IMR-90 (cell line): Measurements from ENCODE around the gene SAMD11. TPM values are rescaled to one million over a fixed set of nuclear protein-coding genes. Genes with fewer than 3 reads are reported as not detected.

ENCODE experiments used
- ATAC-seq: fragments of 200-7000 bp; cut with Tn5 transposase; 2 replicates; pipeline ENCODE4 v1.9.1; 2020; ENCODE audit warnings: low read depth, mild to moderate bottlenecking, moderate library complexity
- BruUV-seq: library from RNA; stranded (reverse); fragments of 400-500 nt; replicated peaks from 2 replicates; lab custom pipeline; 2021; lab: Mats Ljungman, UMichigan
- CTCF ChIA-PET: fragments of 300-600 bp; formaldehyde crosslinking; extraction: SDS; loops from one replicate; lab custom pipeline; 2021; ENCODE audit warnings: antibody characterized with exemption; lab: Yijun Ruan, JAX
- POLR2A ChIA-PET: fragments of 300-600 bp; sonication (Branson Sonifier 250); formaldehyde crosslinking; loops from one replicate; lab custom pipeline; 2022; ENCODE audit warnings: antibody characterized with exemption; ENCODE audit not compliant: unreplicated experiment; lab: Charles Lee
- DNase-seq: peaks from one replicate; pipeline ENCODE4 v3.0.0; 2013
- H2AFZ ChIP-seq: replicated peaks from 2 replicates; pipeline ENCODE3; 2013; ENCODE audit warnings: low read length, mild to moderate bottlenecking; ENCODE audit not compliant: poor library complexity
- H2AK5ac ChIP-seq: 2 replicates; pipeline ENCODE4 v1.6.1; 2013; ENCODE audit warnings: low read depth, low read length, inconsistent platforms
- H2AK9ac ChIP-seq: replicated peaks from 2 replicates; pipeline ENCODE3; 2013; ENCODE audit warnings: mild to moderate bottlenecking, low read depth, low read length, moderate library complexity; ENCODE audit not compliant: poor library complexity
- H2BK120ac ChIP-seq: 2 replicates; pipeline ENCODE4 v1.6.1; 2013; ENCODE audit warnings: low read depth, low read length, inconsistent platforms
- H2BK15ac ChIP-seq: 3 replicates; pipeline ENCODE4 v1.6.1; 2013; ENCODE audit warnings: low read depth, low read length, inconsistent platforms
- H2BK20ac ChIP-seq: 2 replicates; pipeline ENCODE4 v1.6.1; 2013; ENCODE audit warnings: low read depth, mild to moderate bottlenecking, inconsistent platforms, low read length, moderate library complexity
- H2BK5ac ChIP-seq: 2 replicates; pipeline ENCODE4 v1.6.1; 2013; ENCODE audit warnings: mild to moderate bottlenecking, low read depth, low read length, inconsistent platforms; ENCODE audit not compliant: poor library complexity, severe bottlenecking
- H3K14ac ChIP-seq: replicated peaks from 2 replicates; pipeline ENCODE4 v1.6.1; 2013; ENCODE audit warnings: low read depth, low read length, inconsistent platforms
- H3K18ac ChIP-seq: 2 replicates; pipeline ENCODE4 v1.6.1; 2013; ENCODE audit warnings: low read depth, low read length, control low read depth
- H3K23ac ChIP-seq: 2 replicates; pipeline ENCODE4 v1.6.1; 2013; ENCODE audit warnings: low read depth, low read length, inconsistent platforms
- H3K27ac ChIP-seq: 2 replicates; pipeline ENCODE4 v1.5.1; 2013; ENCODE audit warnings: mild to moderate bottlenecking, control low read depth, low read length; ENCODE audit not compliant: insufficient read depth
- H3K27me3 ChIP-seq: 2 replicates; pipeline ENCODE4 v1.6.1; 2013; ENCODE audit warnings: low read length; ENCODE audit not compliant: control insufficient read depth, insufficient read depth
- H3K36me3 ChIP-seq: 2 replicates; pipeline ENCODE4 v1.6.1; 2013; ENCODE audit warnings: low read length, mixed read lengths; ENCODE audit not compliant: control insufficient read depth, insufficient read depth
- H3K4ac ChIP-seq: 2 replicates; pipeline ENCODE4 v1.6.1; 2013; ENCODE audit warnings: low read depth, low read length, inconsistent platforms
- H3K4me1 ChIP-seq: 2 replicates; pipeline ENCODE4 v1.6.1; 2013; ENCODE audit warnings: low read length, mixed read lengths; ENCODE audit not compliant: control insufficient read depth, insufficient read depth
- H3K4me2 ChIP-seq: 2 replicates; pipeline ENCODE4 v1.6.1; 2013; ENCODE audit warnings: low read depth, mild to moderate bottlenecking, control low read depth, low read length, moderate library complexity
- H3K4me3 ChIP-seq: 2 replicates; pipeline ENCODE4 v1.5.1; 2013; ENCODE audit warnings: low read depth, mild to moderate bottlenecking, control low read depth, low read length, moderate library complexity; ENCODE audit not compliant: insufficient read depth
- H3K56ac ChIP-seq: 2 replicates; pipeline ENCODE4 v1.6.1; 2013; ENCODE audit warnings: low read length, inconsistent platforms; ENCODE audit not compliant: insufficient read depth; ENCODE audit errors: extremely low read depth
- H3K79me1 ChIP-seq, 2 experiments: 2 replicates each; pipeline ENCODE4 v1.6.1; 2013; ENCODE audit warnings: low read length in 2 of 2, inconsistent platforms in 1 of 2, low read depth in 1 of 2
- H3K9ac ChIP-seq: 2 replicates; pipeline ENCODE4 v1.6.1; 2013; ENCODE audit warnings: low read depth, low read length, control low read depth
- H3K9me1 ChIP-seq: 2 replicates; pipeline ENCODE4 v1.6.1; 2013; ENCODE audit warnings: low read length, inconsistent platforms; ENCODE audit not compliant: insufficient read depth
- H3K9me3 ChIP-seq: 2 replicates; pipeline ENCODE4 v1.6.1; 2013; ENCODE audit warnings: low read length; ENCODE audit not compliant: control insufficient read depth, insufficient read depth
- H4K20me1 ChIP-seq: 2 replicates; pipeline ENCODE4 v1.6.1; 2013; ENCODE audit warnings: low read length, inconsistent platforms; ENCODE audit not compliant: insufficient read depth
- H4K5ac ChIP-seq: 2 replicates; pipeline ENCODE4 v1.6.1; 2013; ENCODE audit warnings: mild to moderate bottlenecking, low read depth, low read length, control low read depth
- H4K8ac ChIP-seq, 2 experiments: 2 replicates each; pipeline ENCODE4 v1.6.1; 2013; ENCODE audit warnings: low read depth in 2 of 2, low read length in 2 of 2, control low read depth in 1 of 2, inconsistent platforms in 1 of 2
- H4K91ac ChIP-seq: 2 replicates; pipeline ENCODE4 v1.6.1; 2013; ENCODE audit warnings: low read depth, low read length, inconsistent platforms; ENCODE audit not compliant: insufficient read depth
- BHLHE40 ChIP-seq: fragments of 150-350 bp; IDR thresholded peaks from 2 replicates; pipeline ENCODE4 v1.6.1; 2016; ENCODE audit warnings: mild to moderate bottlenecking, low read depth, low read length
- CEBPB ChIP-seq: IDR thresholded peaks from 2 replicates; pipeline ENCODE4 v1.6.1; 2012; ENCODE audit warnings: low read depth, low read length, improper control_type of control experiment
- CHD1 ChIP-seq: IDR thresholded peaks from 2 replicates; pipeline ENCODE4 v1.6.1; 2012; ENCODE audit warnings: low read depth, low read length, improper control_type of control experiment
- CTCF ChIP-seq: conservative IDR thresholded peaks from 2 replicates; pipeline ENCODE4 v1.5.1; 2012; ENCODE audit warnings: mild to moderate bottlenecking, low read depth, low read length, improper control_type of control experiment
- ELK1 ChIP-seq: fragments of 150-350 bp; IDR thresholded peaks from 2 replicates; pipeline ENCODE4 v1.6.1; 2016; ENCODE audit warnings: low read depth, mild to moderate bottlenecking, low read length, moderate library complexity, borderline replicate concordance
- FOS ChIP-seq: fragments of 150-350 bp; IDR thresholded peaks from 2 replicates; pipeline ENCODE4 v1.6.1; 2016; ENCODE audit warnings: low read depth, low read length
- MAFK ChIP-seq: IDR thresholded peaks from 2 replicates; pipeline ENCODE4 v1.6.1; 2012; ENCODE audit warnings: low read depth, low read length, improper control_type of control experiment
- MAZ ChIP-seq: IDR thresholded peaks from 2 replicates; pipeline ENCODE4 v1.6.1; 2012; ENCODE audit warnings: low read depth, mild to moderate bottlenecking, low read length, improper control_type of control experiment, moderate library complexity, borderline replicate concordance
- NFE2L2 ChIP-seq: fragments of 150-350 bp; IDR thresholded peaks from 2 replicates; pipeline ENCODE4 v1.6.1; 2016; ENCODE audit warnings: low read depth, mild to moderate bottlenecking, low read length
- POLR2A ChIP-seq: IDR thresholded peaks from 2 replicates; pipeline ENCODE4 v1.6.1; 2012; ENCODE audit warnings: mild to moderate bottlenecking, low read depth, low read length
- RAD21 ChIP-seq: IDR thresholded peaks from 2 replicates; pipeline ENCODE4 v1.6.1; 2012; ENCODE audit warnings: low read length, improper control_type of control experiment
- RCOR1 ChIP-seq: IDR thresholded peaks from 2 replicates; pipeline ENCODE4 v1.6.1; 2012; ENCODE audit warnings: mild to moderate bottlenecking, low read length, improper control_type of control experiment; ENCODE audit not compliant: insufficient replicate concordance
- RFX5 ChIP-seq: IDR thresholded peaks from 2 replicates; pipeline ENCODE4 v1.8.0; 2012; ENCODE audit warnings: low read depth, mild to moderate bottlenecking, low read length, moderate library complexity
- SMC3 ChIP-seq: fragments of 150-350 bp; IDR thresholded peaks from 2 replicates; pipeline ENCODE4 v1.6.1; 2016; ENCODE audit warnings: low read depth, mild to moderate bottlenecking, antibody characterized with exemption, low read length, moderate library complexity
- USF2 ChIP-seq: fragments of 150-350 bp; IDR thresholded peaks from 2 replicates; pipeline ENCODE4 v1.6.1; 2017; ENCODE audit warnings: mild to moderate bottlenecking, antibody characterized with exemption, low read length, low read depth
- WGBS, 2 experiments: methylation state at CpG; one replicate each; pipeline versions ENCODE4 v1.1.5 to v1.1.7; 2013; ENCODE audit warnings: missing lambda C conversion rate in 2 of 2; ENCODE audit not compliant: insufficient read length in 1 of 2; ENCODE audit errors: extremely low coverage in 2 of 2; 5-methylcytosine and 5-hydroxymethylcytosine counted together
- dilution Hi-C: fragments of 300-500 bp; cut with HindIII; formaldehyde crosslinking; loops from one replicate; pipeline ENCODE4 v1.14.3; 2018; ENCODE audit warnings: low sequenced_read_pairs; ENCODE audit not compliant: unreplicated experiment
- in situ Hi-C: fragments of 300-500 bp; cut with MboI; formaldehyde crosslinking; loops from 3 replicates; pipeline ENCODE4 v1.14.3; 2019; ENCODE audit warnings: low sequenced_read_pairs, inconsistent platforms, mixed read lengths
- intact Hi-C: fragments of 100-400 bp; cut with micrococcal nuclease; formaldehyde crosslinking; loops from 2 replicates; pipeline ENCODE4 v1.10.0; 2022
- polyA plus RNA-seq, 3 experiments: library from polyadenylated mRNA; depleted of rRNA; stranded (reverse); fragments of >200 nt; gene quantifications; 2 replicates each; pipeline ENCODE4 v1.2.3, GENCODE V29; 2012; ENCODE audit warnings: low replicate concordance in 1 of 3
- total RNA-seq: library from RNA; depleted of rRNA; stranded (reverse); fragments of >200 nt; gene quantifications from 2 replicates; pipeline ENCODE4 v1.2.3, GENCODE V29; 2012

The SAMD11 gene
- total and polyA plus RNA-seq, 2 of the 4 experiments (the other 2 are of a cell fraction) = 5.9 to 22.9 TPM

- peaks cover 7 to 24% of the 10 kb centered on the region in 2 experiments; a peak in 3 of 4 replicates for H3K79me1 ChIP-seq
- no TSS peak for BruUV-seq
- H3K27me3 ChIP-seq = no peaks in the 10 kb centered on the region; the same call in 1 of the 2 replicates
- ChIA-PET CTCF (no interaction called here), POLR2A (no interaction called here)
- DNase-seq (no peak), ATAC-seq (no peak)
- H2AK9ac ChIP-seq = no peak overlapping the region
- H3K4me2 ChIP-seq = no peak overlapping the region
- no peak overlapping the region for H4K8ac ChIP-seq
- intact Hi-C loops = no loop called here
- in situ Hi-C loops = no loop called here
- no peak overlapping the region for H3K18ac ChIP-seq
- no peak overlapping the region for H2AK5ac ChIP-seq
- no peaks in the 10 kb centered on the region for H3K9me3 ChIP-seq
- no peak overlapping the region for H4K91ac ChIP-seq
- H2BK5ac ChIP-seq = no peak overlapping the region
- no peak overlapping the region for H3K4me3 ChIP-seq
- dilution Hi-C loops = no loop called here
- H4K20me1 ChIP-seq = peaks cover under 1% of the 10 kb centered on the region; the same call in 1 of the 2 replicates
- no peak overlapping the region for H3K14ac ChIP-seq
- H2BK15ac ChIP-seq = no peak overlapping the region
- H3K27ac ChIP-seq = no peak overlapping the region
- H3K56ac ChIP-seq = no peak overlapping the region
- H3K9ac ChIP-seq = no peak overlapping the region
- no peak overlapping the region for H3K4ac ChIP-seq
- WGBS, 2 experiments = 95% methylated on average over 22 of the region's 47 CpGs; no CpG with 5 or more reads in 1 of the 2 experiments
- peaks cover 3% of the 10 kb centered on the region; the same call in 1 of the 2 replicates for H3K9me1 ChIP-seq
- H3K36me3 ChIP-seq = peaks cover 20% of the 10 kb centered on the region
- no peak overlapping the region for H3K23ac ChIP-seq
- H4K5ac ChIP-seq = no peak overlapping the region
- H2AFZ ChIP-seq = no peak overlapping the region
- H2BK120ac ChIP-seq = no peak overlapping the region
- peaks cover 14% of the 10 kb centered on the region for H3K4me1 ChIP-seq
- no peak overlapping the region for H2BK20ac ChIP-seq
- no peak for TF ChIP-seq FOS
- no peak for TF ChIP-seq NFE2L2
- no peak for TF ChIP-seq CTCF
- TF ChIP-seq RAD21 = no peak
- TF ChIP-seq POLR2A = no peak
- no peak for TF ChIP-seq SMC3
- no peak for TF ChIP-seq RCOR1
- no peak for TF ChIP-seq CEBPB
- no peak for TF ChIP-seq CHD1
- TF ChIP-seq USF2 = no peak
- TF ChIP-seq ELK1 = no peak
- no peak for TF ChIP-seq MAFK
- no peak for TF ChIP-seq MAZ
- TF ChIP-seq RFX5 = no peak
- no peak for TF ChIP-seq BHLHE40
Measured at GRCh38 chr1:963746-964525, 40.2 kb downstream of the SAMD11 start.
